Activated T-cell treated with anti-CD3 and anti-CD28 coated beads, Interleukin-2, amount 50 U/mL, for 72 hours (primary cell): ENCODE data around the gene JAML. TPM values are rescaled to one million over a fixed set of nuclear protein-coding genes. Genes with fewer than 3 reads are reported as not detected.
A peak's percentile ranks its signal among the peaks of the same experiment; 100 is the strongest.

ENCODE experiments used
- ATAC-seq, 2 donors: fragments of 150-1000 bp; cut with Tn5 transposase; replicated peaks in 1 of 2; 2 replicates each; pipeline ENCODE4 v1.10.0; 2021; ENCODE audit warnings: moderate library complexity in 2 of 2, mild to moderate bottlenecking in 1 of 2
- DNase-seq, 2 donors: peaks; one replicate each; pipeline ENCODE4 v3.0.0; 2021 to 2022; ENCODE audit warnings: mixed read lengths in 1 of 2
- H3K27ac Mint-ChIP-seq: one replicate; pipeline ENCODE4 v1.8.0; 2022; ENCODE audit warnings: mild to moderate bottlenecking, moderate library complexity, mixed read lengths
- H3K27me3 Mint-ChIP-seq: one replicate; pipeline ENCODE4 v1.8.0; 2022; ENCODE audit warnings: low read depth, mixed read lengths
- H3K36me3 Mint-ChIP-seq, 2 donors: one replicate each; pipeline ENCODE4 v1.8.0; 2022; ENCODE audit warnings: mixed read lengths in 2 of 2, mild to moderate bottlenecking in 1 of 2; ENCODE audit not compliant: insufficient read depth in 2 of 2
- H3K4me1 Mint-ChIP-seq: one replicate; pipeline ENCODE4 v1.8.0; 2022; ENCODE audit warnings: low read depth, mixed read lengths
- H3K4me3 Mint-ChIP-seq, 2 donors: one replicate each; pipeline ENCODE4 v1.8.0; 2022; ENCODE audit warnings: mild to moderate bottlenecking in 2 of 2, mixed read lengths in 2 of 2, moderate library complexity in 2 of 2
- H3K9me3 Mint-ChIP-seq, 2 donors: one replicate each; pipeline ENCODE4 v1.8.0; 2022; ENCODE audit warnings: mixed read lengths in 2 of 2
- total RNA-seq, 2 donors: library from RNA; stranded (reverse); gene quantifications; one replicate each; pipeline ENCODE4 v1.2.3, GENCODE V29; 2022

The JAML gene
- total RNA-seq, 2 donors from 2014 or later = 272 to 369 TPM

GRCh38 chr11:118161786-118162185, 63.0 kb downstream of the JAML start:
- ATAC-seq = no peak
- Mint-ChIP-seq H3K4me1 (peaks cover 3% of the 10 kb centered on the region), H3K4me3 (no peak overlapping the region), H3K27me3 (peaks cover 34% of the 10 kb centered on the region), H3K36me3 (no peaks in the 10 kb centered on the region), H3K27ac (no peak overlapping the region), H3K9me3 (no peaks in the 10 kb centered on the region)
- DNase-seq = no peak

GRCh38 chr11:118157186-118157895, 67.5 kb downstream of the JAML start:
- Mint-ChIP-seq H3K27me3 (peaks cover 63% of the 10 kb centered on the region), H3K4me3 (no peak overlapping the region), H3K9me3 (no peaks in the 10 kb centered on the region), H3K4me1 (peaks cover 19% of the 10 kb centered on the region), H3K27ac (no peak overlapping the region), H3K36me3 (peaks cover 0 to 2% of the 10 kb centered on the region in 2 donors)
- no peak for ATAC-seq
- DNase-seq = no peak

GRCh38 chr11:118156531-118157185, 68.2 kb downstream of the JAML start:
- H3K9me3 Mint-ChIP-seq = no peaks in the 10 kb centered on the region
- peaks cover 0 to 2% of the 10 kb centered on the region in 2 donors for H3K36me3 Mint-ChIP-seq
- H3K27ac Mint-ChIP-seq = no peak overlapping the region
- peaks cover 66% of the 10 kb centered on the region for H3K27me3 Mint-ChIP-seq
- ATAC-seq (peak; percentile 41 to 58), DNase-seq (peak; percentile 19 to 38)
- H3K4me1 Mint-ChIP-seq = peaks cover 19% of the 10 kb centered on the region
- peak overlapping the region in 1 of 2 donors; percentile 54 for H3K4me3 Mint-ChIP-seq

GRCh38 chr11:118155776-118156530, 68.9 kb downstream of the JAML start:
- no peak overlapping the region for H3K27ac Mint-ChIP-seq
- no peaks in the 10 kb centered on the region for H3K9me3 Mint-ChIP-seq
- peaks cover 0 to 2% of the 10 kb centered on the region in 2 donors for H3K36me3 Mint-ChIP-seq
- peaks cover 66% of the 10 kb centered on the region for H3K27me3 Mint-ChIP-seq
- no peak overlapping the region for H3K4me3 Mint-ChIP-seq
- H3K4me1 Mint-ChIP-seq = peaks cover 19% of the 10 kb centered on the region
- DNase-seq = no peak
- ATAC-seq = no peak

GRCh38 chr11:118154641-118155040, 70.2 kb downstream of the JAML start:
- no peak for DNase-seq
- H3K36me3 Mint-ChIP-seq = peaks cover 0 to 2% of the 10 kb centered on the region in 2 donors
- no peak overlapping the region for H3K4me3 Mint-ChIP-seq
- H3K4me1 Mint-ChIP-seq = peaks cover 19% of the 10 kb centered on the region
- H3K9me3 Mint-ChIP-seq = no peaks in the 10 kb centered on the region
- no peak overlapping the region for H3K27ac Mint-ChIP-seq
- H3K27me3 Mint-ChIP-seq = peaks cover 78% of the 10 kb centered on the region
- ATAC-seq = no peak

GRCh38 chr11:118153976-118154375, 70.8 kb downstream of the JAML start:
- Mint-ChIP-seq H3K27ac (no peak overlapping the region), H3K9me3 (no peaks in the 10 kb centered on the region), H3K36me3 (peaks cover 0 to 2% of the 10 kb centered on the region in 2 donors), H3K4me3 (peak overlapping the region; percentile 46 to 82), H3K27me3 (peaks cover 78% of the 10 kb centered on the region), H3K4me1 (peaks cover 19% of the 10 kb centered on the region)
- ATAC-seq (no peak), DNase-seq (no peak)

- ATAC-seq (no peak), DNase-seq (no peak)
- peaks cover 78% of the 10 kb centered on the region for H3K27me3 Mint-ChIP-seq
- peaks cover 19% of the 10 kb centered on the region for H3K4me1 Mint-ChIP-seq
- H3K36me3 Mint-ChIP-seq = peaks cover 0 to 2% of the 10 kb centered on the region in 2 donors
- H3K4me3 Mint-ChIP-seq = peak overlapping the region; percentile 46 to 82
- H3K9me3 Mint-ChIP-seq = no peaks in the 10 kb centered on the region
- no peak overlapping the region for H3K27ac Mint-ChIP-seq
These were observed 71.3 kb downstream of the JAML start for GRCh38 chr11:118153516-118153915.

GRCh38 chr11:118152552-118153471, 72.0 kb downstream of the JAML start, which contains the start of gene SCN4B:
SCN4B (minus strand) TSS chr11:118152823; CDS start chr11:118152673, 150 bp downstream.
- peaks cover 19% of the 10 kb centered on the region for H3K4me1 Mint-ChIP-seq
- DNase-seq = peak; percentile 32 to 36
- H3K27ac Mint-ChIP-seq = no peak within 1 kb of the TSS
- peaks cover 78% of the 10 kb centered on the region for H3K27me3 Mint-ChIP-seq
- H3K4me3 Mint-ChIP-seq = peak within 1 kb of the TSS; percentile 72 to 82
- peaks cover 0 to 2% of the 10 kb centered on the region in 2 donors for H3K36me3 Mint-ChIP-seq
- no peaks in the 10 kb centered on the region for H3K9me3 Mint-ChIP-seq
- peak; percentile 69 to 70 for ATAC-seq

GRCh38 chr11:118152020-118152551, 72.7 kb downstream of the JAML start:
- Mint-ChIP-seq H3K4me3 (peak overlapping the region; percentile 54 to 67), H3K9me3 (no peaks in the 10 kb centered on the region), H3K27me3 (peaks cover 77% of the 10 kb centered on the region), H3K36me3 (peaks cover 0 to 2% of the 10 kb centered on the region in 2 donors), H3K4me1 (peaks cover 19% of the 10 kb centered on the region), H3K27ac (no peak overlapping the region)
- no peak for DNase-seq
- ATAC-seq = no peak

- Mint-ChIP-seq H3K36me3 (peaks cover 0 to 2% of the 10 kb centered on the region in 2 donors), H3K27me3 (peaks cover 77% of the 10 kb centered on the region), H3K9me3 (no peaks in the 10 kb centered on the region), H3K4me3 (no peak overlapping the region), H3K27ac (no peak overlapping the region), H3K4me1 (peaks cover 12% of the 10 kb centered on the region)
- no peak for DNase-seq
- ATAC-seq = no peak
These were observed 73.4 kb downstream of the JAML start for GRCh38 chr11:118151431-118151830.

- Mint-ChIP-seq H3K4me3 (no peak overlapping the region), H3K27ac (no peak overlapping the region), H3K4me1 (peaks cover 7% of the 10 kb centered on the region), H3K27me3 (peaks cover 67% of the 10 kb centered on the region), H3K9me3 (no peaks in the 10 kb centered on the region), H3K36me3 (peaks cover 0 to 2% of the 10 kb centered on the region in 2 donors)
- DNase-seq = no peak
- no peak for ATAC-seq
These were observed 75.3 kb downstream of the JAML start for GRCh38 chr11:118149493-118149892.

- no peaks in the 10 kb centered on the region for H3K9me3 Mint-ChIP-seq
- H3K27ac Mint-ChIP-seq = no peak overlapping the region
- peaks cover 9% of the 10 kb centered on the region for H3K4me1 Mint-ChIP-seq
- no peak overlapping the region for H3K4me3 Mint-ChIP-seq
- no peak for ATAC-seq
- H3K36me3 Mint-ChIP-seq = peaks cover 0 to under 1% of the 10 kb centered on the region in 2 donors
- H3K27me3 Mint-ChIP-seq = peaks cover 67% of the 10 kb centered on the region
- no peak for DNase-seq
These were observed 76.0 kb downstream of the JAML start for GRCh38 chr11:118148856-118149255.
